ENCODE measurements around the gene PSMD10.

Gene PSMD10

DNA sequence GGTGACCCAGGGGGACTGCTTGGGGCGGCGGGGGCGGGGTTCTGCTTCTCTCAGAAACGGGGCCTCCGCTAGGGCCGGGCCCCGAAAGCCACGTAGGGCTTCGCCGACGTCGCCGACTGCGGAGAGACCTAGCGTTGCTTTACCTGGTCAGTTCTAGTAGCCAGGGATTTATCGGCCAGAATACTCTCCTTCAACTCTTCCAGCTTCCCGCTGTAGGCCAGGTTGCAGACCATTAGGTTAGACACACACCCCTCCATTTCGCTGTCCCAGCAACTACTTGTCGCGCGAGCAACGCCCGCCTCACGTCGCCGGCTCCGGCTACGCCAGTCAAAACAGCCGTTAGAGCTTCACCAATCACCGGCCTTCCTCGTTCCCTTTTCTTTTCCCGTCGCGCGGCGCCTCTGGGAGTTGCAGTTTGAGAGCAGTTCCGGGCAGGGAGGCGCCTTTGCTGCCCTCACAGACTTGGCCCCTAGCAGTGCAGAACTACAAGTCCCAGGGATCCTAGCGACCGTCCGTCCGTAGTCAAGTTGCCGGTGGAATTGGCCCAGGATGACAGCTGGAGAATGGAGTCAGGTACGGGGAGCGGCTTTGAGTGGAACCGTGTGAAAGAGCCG, at the start of gene PSMD10, which contains the start of gene ATG4A:
TSS of gene PSMD10 (minus strand) at position 279 of the 614 bp plus-strand sequence. CDS start at position 257, 22 bp downstream.
TSS of gene ATG4A (plus strand) at position 515 of the 614 bp plus-strand sequence. CDS start at position 564, 49 bp downstream.
- DNase-seq = peak; percentile 93

- DNase-seq = no peak
Observed at GRCh38 chrX:108138814-108139702, 47.7 kb upstream of the PSMD10 start.

- no peak for DNase-seq
Observed at GRCh38 chrX:108134724-108135123, 43.4 kb upstream of the PSMD10 start.

DNA sequence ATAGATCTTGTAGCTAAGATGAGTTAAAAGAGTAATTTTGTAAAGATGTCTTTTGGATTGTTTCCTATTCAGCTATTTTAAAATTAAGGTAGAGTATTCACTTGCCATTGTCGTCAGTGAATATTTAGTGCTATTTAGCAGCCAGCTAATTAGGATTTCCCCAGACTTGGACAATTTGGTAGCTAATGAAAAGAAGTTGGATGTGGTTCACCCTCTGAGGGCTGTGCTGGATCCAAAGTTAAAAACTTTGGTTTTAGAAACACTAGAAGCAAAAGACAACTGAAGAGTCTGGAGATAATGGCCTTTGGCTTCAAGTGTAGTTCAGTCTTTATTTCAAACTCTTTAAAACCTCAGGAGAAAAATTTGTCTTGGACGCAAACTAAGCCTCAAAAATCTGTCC, 41.5 kb upstream of the PSMD10 start:
- no peak for DNase-seq

GRCh38 chrX:108132034-108132433, 40.7 kb upstream of the PSMD10 start:
- DNase-seq = no peak

DNA sequence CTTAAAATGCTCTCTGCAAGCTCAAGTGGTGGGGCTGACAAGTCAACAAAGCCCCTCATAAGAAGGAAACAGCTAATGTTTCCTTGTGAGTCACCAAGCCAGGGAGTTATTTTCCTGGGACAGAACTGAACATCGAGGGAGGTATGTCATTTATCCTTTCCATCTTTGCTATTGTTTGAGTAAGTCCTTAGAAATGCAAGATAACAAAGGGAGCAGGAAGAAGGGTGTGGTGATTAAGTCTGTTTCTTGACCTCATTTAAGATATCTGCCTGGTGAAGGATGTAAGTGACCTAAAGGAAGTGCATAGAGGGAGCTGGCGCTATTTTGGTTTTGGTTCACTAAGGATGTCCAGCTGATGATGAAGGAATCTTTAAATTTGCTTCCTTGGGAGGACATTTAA, 40.1 kb upstream of the PSMD10 start:
- DNase-seq = no peak

- DNase-seq = no peak
Observed at GRCh38 chrX:108130889-108131288, 39.5 kb upstream of the PSMD10 start.

DNA sequence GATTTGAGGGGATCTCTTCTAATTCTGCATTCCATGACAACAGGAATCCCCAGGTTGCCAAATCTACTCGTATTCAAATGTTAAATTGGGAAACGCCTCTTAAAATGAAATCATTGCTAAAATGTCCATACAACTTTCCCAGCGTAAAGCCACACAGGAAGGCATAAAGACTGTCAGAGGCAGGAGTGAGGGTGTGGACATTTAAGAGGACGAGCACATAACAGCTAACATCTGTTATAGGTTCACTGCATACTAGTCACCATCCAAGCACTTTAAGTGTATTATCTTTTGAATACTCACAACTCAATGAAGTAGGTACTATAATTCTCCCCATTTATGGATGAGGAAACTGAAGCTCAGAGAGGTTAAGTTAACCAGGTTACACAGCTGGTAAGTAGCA, 35.8 kb upstream of the PSMD10 start:
- no peak for DNase-seq

GRCh38 chrX:108126661-108127060, 35.3 kb upstream of the PSMD10 start:
- no peak for DNase-seq

DNA sequence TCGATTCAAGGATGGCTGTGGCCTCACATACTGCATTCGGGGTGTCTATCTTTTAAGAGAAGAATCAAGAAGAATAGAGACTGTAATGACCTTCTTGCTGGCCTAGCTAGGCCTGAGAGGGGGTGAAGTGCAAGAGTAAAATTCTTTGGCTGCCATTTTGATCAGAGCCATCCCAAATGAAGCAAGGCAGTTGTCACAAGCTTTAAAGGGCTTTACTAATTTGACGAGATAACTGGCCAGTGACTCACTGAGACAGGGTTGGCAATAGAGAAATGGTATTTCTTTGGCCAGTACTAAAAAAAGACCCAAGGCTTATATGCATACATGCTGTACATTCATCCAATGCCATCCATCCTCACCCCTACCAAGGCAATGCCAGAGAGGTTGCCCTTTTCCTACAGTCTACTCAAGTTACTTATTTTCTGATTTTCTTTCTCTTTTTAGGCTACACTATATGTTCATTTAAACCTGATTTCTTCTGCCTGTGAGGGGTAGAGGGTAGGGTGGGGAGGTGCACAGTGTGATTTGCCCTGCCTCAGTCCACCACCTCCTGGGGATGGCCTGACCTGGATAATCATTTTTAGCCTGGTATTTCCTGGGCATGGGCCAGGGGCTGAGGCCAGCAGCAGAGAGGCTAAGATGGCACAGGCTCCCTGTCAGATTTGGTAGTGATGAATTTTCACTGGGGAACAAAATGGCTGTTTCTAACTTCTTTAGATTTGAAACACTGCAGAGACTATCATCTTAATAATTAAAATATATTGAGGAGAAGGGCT, 32.4 kb upstream of the PSMD10 start:
- DNase-seq = no peak

GRCh38 chrX:108122748-108123147, 31.4 kb upstream of the PSMD10 start:
- DNase-seq = no peak

- no peak for DNase-seq
Observed at GRCh38 chrX:108121291-108121690, 29.9 kb upstream of the PSMD10 start.

- no peak for DNase-seq
Observed at GRCh38 chrX:108117988-108118387, 26.6 kb upstream of the PSMD10 start.

- DNase-seq = no peak
Observed at GRCh38 chrX:108114541-108114940, 23.2 kb upstream of the PSMD10 start.

DNA sequence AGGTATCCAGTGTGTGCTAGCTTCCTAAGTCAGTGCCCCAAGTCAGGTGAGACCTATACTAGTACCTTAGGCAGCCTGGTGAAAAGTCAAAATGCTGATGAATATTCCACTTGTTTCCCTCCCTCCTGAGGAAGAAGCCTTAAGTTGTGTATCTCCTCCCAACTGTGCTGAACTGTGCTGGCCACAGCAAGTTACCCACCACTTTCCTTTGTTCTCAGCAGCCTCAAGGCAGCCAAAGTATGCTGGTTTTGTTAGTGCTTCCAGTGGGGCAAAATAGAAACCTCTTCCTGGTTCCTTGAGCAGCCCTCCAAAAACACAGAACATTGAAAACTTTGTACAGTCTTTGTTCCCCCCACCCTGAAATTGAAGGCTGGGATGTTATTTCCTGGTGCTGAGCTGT, 14.1 kb upstream of the PSMD10 start:
- no peak for DNase-seq

- no peak for DNase-seq
Observed at GRCh38 chrX:108097380-108097779, 6.0 kb upstream of the PSMD10 start.

DNA sequence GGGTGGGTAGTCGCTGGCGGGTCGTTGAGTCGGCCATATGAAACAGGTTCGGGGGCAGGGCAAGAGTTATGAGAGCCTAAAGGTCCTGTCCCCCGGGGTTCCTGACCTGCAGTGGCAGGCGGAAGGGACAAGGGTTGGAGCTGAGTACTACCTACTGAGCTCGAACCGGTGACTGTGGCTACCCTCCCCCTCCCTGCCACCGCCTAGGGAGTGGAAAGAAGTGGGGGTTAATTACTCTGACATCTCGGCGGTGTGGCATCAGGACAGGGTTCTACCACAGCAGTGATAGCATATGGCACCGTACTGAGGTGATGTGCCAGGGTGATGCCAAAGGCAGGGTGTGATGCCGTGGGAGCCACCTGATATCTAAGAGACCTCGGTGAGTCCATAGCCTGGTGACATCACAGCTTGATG, 543 bp upstream of the PSMD10 start:
- DNase-seq = no peak

GRCh38 chrX:108090491-108091263, 665 bp downstream of the PSMD10 start:
- no peak for DNase-seq

- DNase-seq = no peak
Observed at GRCh38 chrX:108088511-108088910, 2.8 kb downstream of the PSMD10 start.

- no peak for DNase-seq
Observed at GRCh38 chrX:108087792-108088191, 3.5 kb downstream of the PSMD10 start.

- DNase-seq = no peak
Observed at GRCh38 chrX:108081110-108081509, 10.2 kb downstream of the PSMD10 start.

GRCh38 chrX:108072746-108073145, 18.6 kb downstream of the PSMD10 start:
- no peak for DNase-seq

DNA sequence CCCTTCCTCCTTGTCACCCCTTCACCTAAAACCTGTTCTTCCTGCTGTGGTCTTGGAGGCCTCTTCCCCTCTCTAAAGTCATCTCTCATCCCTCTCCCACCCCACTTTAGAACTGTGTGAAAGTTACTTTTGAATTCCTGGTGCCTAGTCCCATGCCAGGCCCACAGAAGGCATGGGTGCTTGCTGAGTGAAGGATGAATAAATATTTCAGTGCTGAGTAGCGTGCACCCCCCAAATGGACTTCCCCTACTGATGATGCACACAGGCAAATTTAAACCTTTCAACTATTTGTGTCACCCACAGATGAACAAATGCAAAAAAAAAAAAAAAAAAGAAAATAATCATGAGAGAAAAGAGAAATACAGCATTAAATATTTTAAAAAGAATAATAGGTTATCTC, 19.8 kb downstream of the PSMD10 start:
- DNase-seq = no peak

Data from midbrain (tissue), 1 donor.